GM10248 (cell line): ENCODE results near the gene FOXL3.

Experiments
- CTCF ChIA-PET: fragments of 300-600 bp; sonication (Branson Sonifier 250); formaldehyde crosslinking; extraction: SDS; loops from one replicate; lab custom pipeline; 2021; ENCODE audit warnings: antibody characterized with exemption; lab: Yijun Ruan, JAX
- POLR2A ChIA-PET: fragments of 350-650 bp; sonication (Branson Sonifier 250); formaldehyde crosslinking; extraction: SDS; loops from one replicate; lab custom pipeline; 2020; ENCODE audit warnings: antibody characterized with exemption; lab: Yijun Ruan, JAX
- DNase-seq: peaks from one replicate; pipeline ENCODE4 v3.0.0; 2012; ENCODE audit errors: extremely low spot score
- TF ChIP-seq, protein P1 (sequence below): IDR thresholded peaks from 2 replicates; pipeline ENCODE4 v1.5.1; 2012; ENCODE audit warnings: mild to moderate bottlenecking, low read depth; ENCODE audit errors: extremely low read depth, missing control alignments, control extremely low read depth

Gene FOXL3

DNA sequence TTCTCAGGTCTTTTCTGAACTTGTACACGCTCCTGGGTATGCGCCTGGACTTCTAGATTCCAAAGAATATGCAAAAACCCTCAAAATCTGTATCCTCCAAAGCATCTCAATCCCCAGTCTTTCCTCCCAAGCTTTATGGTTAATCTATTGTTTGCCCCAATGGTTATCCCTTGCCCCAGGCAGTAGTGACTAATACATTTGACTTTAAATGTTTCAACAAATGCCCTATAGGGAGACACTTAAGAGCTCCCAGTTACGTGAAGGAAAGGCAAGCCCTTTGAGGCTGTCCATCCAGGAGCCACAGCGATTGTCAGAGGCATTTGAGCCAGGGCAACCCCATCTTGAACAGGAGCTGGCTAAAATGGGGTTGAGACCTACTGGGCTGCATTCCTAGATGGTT is 12.7 kb upstream of the FOXL3 start:
- ChIA-PET POLR2A (no interaction called here), CTCF (interaction anchor here (8.7 kb wide), 1 partner anchor 13 kb away, joined by 61 read pairs; no protein-coding TSS in a partner anchor)
- DNase-seq, result no peak
- TF ChIP-seq, protein P1, sequence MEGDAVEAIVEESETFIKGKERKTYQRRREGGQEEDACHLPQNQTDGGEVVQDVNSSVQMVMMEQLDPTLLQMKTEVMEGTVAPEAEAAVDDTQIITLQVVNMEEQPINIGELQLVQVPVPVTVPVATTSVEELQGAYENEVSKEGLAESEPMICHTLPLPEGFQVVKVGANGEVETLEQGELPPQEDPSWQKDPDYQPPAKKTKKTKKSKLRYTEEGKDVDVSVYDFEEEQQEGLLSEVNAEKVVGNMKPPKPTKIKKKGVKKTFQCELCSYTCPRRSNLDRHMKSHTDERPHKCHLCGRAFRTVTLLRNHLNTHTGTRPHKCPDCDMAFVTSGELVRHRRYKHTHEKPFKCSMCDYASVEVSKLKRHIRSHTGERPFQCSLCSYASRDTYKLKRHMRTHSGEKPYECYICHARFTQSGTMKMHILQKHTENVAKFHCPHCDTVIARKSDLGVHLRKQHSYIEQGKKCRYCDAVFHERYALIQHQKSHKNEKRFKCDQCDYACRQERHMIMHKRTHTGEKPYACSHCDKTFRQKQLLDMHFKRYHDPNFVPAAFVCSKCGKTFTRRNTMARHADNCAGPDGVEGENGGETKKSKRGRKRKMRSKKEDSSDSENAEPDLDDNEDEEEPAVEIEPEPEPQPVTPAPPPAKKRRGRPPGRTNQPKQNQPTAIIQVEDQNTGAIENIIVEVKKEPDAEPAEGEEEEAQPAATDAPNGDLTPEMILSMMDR, result no peak

DNA sequence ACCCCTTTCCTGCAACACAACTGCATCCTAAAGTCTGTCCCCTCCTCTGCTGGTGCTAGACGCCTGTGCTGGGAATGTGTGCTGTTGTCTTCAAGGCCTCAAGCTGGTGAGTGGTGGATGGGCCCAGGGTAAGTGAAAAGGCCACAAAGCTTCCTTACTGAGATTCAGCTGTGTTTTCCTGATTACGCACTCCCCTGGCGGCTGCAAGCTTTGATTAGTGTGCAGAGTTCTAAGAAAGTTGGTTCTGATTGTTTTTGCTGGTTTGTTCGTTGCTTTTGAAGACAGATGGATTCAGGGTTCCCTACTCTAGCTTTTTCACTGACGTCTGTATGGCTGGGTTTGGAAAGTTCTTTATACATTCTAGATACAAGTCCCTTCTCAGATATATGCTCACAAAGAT is 11.9 kb upstream of the FOXL3 start:
- TF ChIP-seq, protein P1, result no peak
- ChIA-PET POLR2A (no interaction called here), CTCF (interaction anchor here (8.7 kb wide), 1 partner anchor 14 kb away, joined by 61 read pairs; no protein-coding TSS in a partner anchor)
- no peak for DNase-seq

DNA sequence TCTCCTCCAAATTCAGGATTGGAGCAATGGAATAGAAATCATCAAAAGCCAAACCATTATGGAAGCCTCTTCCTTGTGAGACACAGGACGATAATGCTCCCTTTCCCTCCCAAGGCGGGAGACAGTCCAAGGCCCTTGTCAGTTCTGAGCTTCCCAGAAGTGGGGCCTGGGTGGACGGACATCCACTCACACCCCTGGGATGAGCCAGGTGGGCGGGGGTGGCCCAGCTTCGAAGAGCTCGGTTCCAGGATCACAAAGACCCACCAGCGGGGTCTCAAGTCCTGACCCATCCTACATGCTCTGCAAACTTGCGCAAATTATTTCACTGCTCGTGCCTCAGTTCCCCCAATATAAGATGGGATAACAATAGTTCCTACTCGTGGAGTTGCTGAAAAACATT is 10.1 kb upstream of the FOXL3 start:
- ChIA-PET CTCF (interaction anchor here (8.7 kb wide), 1 partner anchor 16 kb away, joined by 61 read pairs; no protein-coding TSS in a partner anchor), POLR2A (no interaction called here)
- no peak for DNase-seq
- TF ChIP-seq, protein P1, result no peak

DNA sequence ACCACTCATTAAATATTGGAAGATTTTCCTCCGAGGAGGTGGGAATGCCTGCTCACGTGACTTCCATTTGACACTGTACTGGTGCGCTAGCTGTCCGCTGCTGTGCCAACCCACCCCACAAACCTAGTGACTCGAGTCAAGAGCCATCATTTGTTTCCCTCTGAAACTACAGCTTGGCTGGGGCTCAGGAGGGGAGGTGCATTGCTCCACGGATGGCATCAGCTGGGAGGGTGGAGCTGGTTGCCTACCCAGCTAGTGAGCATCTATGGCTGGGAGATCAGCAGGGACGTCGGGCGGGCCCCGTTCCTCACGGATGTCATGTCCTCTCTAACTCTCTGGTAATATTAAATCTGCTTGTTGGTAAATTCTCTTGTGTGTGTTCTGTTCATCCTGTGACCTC is 9.5 kb upstream of the FOXL3 start:
- CTCF ChIA-PET, result interaction anchor here (8.7 kb wide), 1 partner anchor 16 kb away, joined by 61 read pairs; no protein-coding TSS in a partner anchor
- no peak for DNase-seq
- POLR2A ChIA-PET, result no interaction called here
- TF ChIP-seq, protein P1, result no peak

DNA sequence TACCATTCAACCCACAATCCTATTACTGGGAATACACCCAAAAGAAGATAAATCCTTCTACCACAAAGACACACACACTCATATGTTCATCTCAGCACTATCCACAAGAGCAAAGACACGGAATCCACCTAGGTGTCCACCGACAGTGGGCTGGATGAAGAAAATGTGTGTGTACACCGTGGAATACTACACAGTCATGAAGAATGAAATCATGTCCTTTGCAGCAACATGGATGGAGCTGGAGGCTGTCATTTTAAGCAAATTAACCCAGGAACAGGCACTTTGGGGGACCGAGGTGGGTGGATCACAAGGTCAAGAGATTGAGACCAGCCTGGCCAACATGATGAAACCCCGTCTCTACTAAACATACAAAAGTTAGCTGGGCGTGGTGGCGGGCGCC is 8.3 kb upstream of the FOXL3 start:
- ChIA-PET CTCF (no interaction called here), POLR2A (no interaction called here)
- TF ChIP-seq, protein P1, result no peak
- no peak for DNase-seq

DNA sequence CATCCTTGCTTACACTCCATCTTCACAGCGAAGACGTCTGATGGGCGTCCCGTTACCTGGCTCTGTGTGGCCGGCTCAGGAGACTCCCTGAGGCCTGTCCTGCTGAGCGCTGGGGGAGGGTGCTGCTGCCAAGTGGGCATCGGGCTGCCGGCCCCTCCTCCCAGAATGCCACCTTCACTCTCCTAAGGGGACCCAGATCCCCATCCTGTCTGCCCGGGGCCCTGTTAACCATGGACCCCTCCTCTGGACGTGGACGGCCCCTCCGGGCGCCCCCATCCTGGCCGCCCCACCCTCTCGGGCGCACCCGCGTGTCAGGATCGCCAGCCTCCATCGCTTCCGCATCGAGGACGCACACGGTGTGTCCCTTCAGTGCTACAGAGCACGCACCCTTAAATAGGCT is 7.3 kb upstream of the FOXL3 start:
- ChIA-PET CTCF (interaction anchor here (2.2 kb wide), 1 partner anchor 19 kb away, joined by 7 read pairs; no protein-coding TSS in a partner anchor), POLR2A (no interaction called here)
- TF ChIP-seq, protein P1, result no peak
- DNase-seq, result no peak
